Mesenchymal stem cell (in vitro differentiated cells and primary cell): ENCODE results near the gene TSPAN4.

Experiments used
- DNase-seq: peaks from one replicate; pipeline ENCODE4 v3.0.0-alpha.2; 2013
- H2AFZ ChIP-seq: one replicate; pipeline ENCODE4 v1.6.1; 2013; ENCODE audit warnings: low read depth, mild to moderate bottlenecking, control low read depth, inconsistent platforms, low read length, moderate library complexity
- H2AK5ac ChIP-seq: 2 replicates; pipeline ENCODE4 v1.6.1; 2013; ENCODE audit warnings: low read length, moderate library complexity, mild to moderate bottlenecking, inconsistent platforms; ENCODE audit not compliant: severe bottlenecking
- H2BK120ac ChIP-seq: one replicate; pipeline ENCODE4 v1.6.1; 2013; ENCODE audit warnings: low read depth, mild to moderate bottlenecking, inconsistent platforms, low read length, moderate library complexity
- H2BK12ac ChIP-seq, 2 experiments: one replicate each; pipeline ENCODE4 v1.6.1; 2013; ENCODE audit warnings: inconsistent platforms in 2 of 2, low read length in 2 of 2, mild to moderate bottlenecking in 2 of 2, moderate library complexity in 2 of 2, control low read depth in 1 of 2
- H2BK15ac ChIP-seq: one replicate; pipeline ENCODE4 v1.6.1; 2013; ENCODE audit warnings: mild to moderate bottlenecking, low read depth, inconsistent platforms; ENCODE audit not compliant: poor library complexity, severe bottlenecking
- H2BK5ac ChIP-seq: 2 replicates; pipeline ENCODE4 v1.6.1; 2013; ENCODE audit warnings: low read depth, mild to moderate bottlenecking, low read length, control low read depth, inconsistent platforms; ENCODE audit not compliant: poor library complexity, severe bottlenecking
- H3K14ac ChIP-seq, 2 experiments: one replicate each; pipeline ENCODE4 v1.6.1; 2013; ENCODE audit warnings: inconsistent platforms in 2 of 2, low read length in 2 of 2, control low read depth in 1 of 2, mild to moderate bottlenecking in 1 of 2, moderate library complexity in 1 of 2
- H3K18ac ChIP-seq, 2 experiments: one replicate each; pipeline ENCODE4 v1.6.1; 2013; ENCODE audit warnings: inconsistent platforms in 2 of 2, low read length in 2 of 2, control low read depth in 1 of 2, low read depth in 1 of 2, mild to moderate bottlenecking in 1 of 2
- H3K23ac ChIP-seq, 2 experiments: one replicate each; pipeline ENCODE4 v1.6.1; 2013; ENCODE audit warnings: inconsistent platforms in 2 of 2, low read length in 2 of 2, mild to moderate bottlenecking in 2 of 2, moderate library complexity in 2 of 2, control low read depth in 1 of 2
- H3K27ac ChIP-seq: 2 replicates; pipeline ENCODE4 v1.5.1; 2013; ENCODE audit warnings: mild to moderate bottlenecking, moderate library complexity, low read length, control low read depth, inconsistent platforms; ENCODE audit not compliant: poor library complexity, severe bottlenecking
- H3K27me3 ChIP-seq, 2 experiments: 2 replicates each; pipeline versions ENCODE4 v1.6.1 to v1.7.0; 2013; ENCODE audit warnings: low read length in 2 of 2, mild to moderate bottlenecking in 2 of 2, moderate library complexity in 2 of 2, control low read depth in 1 of 2, inconsistent platforms in 1 of 2; ENCODE audit not compliant: control insufficient read depth in 1 of 2, insufficient read depth in 1 of 2
- H3K36me3 ChIP-seq, 2 experiments: 2 replicates each; pipeline versions ENCODE4 v1.6.1 to v1.7.0; 2013; ENCODE audit warnings: low read length in 2 of 2, control low read depth in 1 of 2, inconsistent platforms in 1 of 2, low read depth in 1 of 2, mild to moderate bottlenecking in 1 of 2; ENCODE audit not compliant: insufficient read depth in 2 of 2, control insufficient read depth in 1 of 2
- H3K4ac ChIP-seq, 2 experiments: one replicate each; pipeline ENCODE4 v1.6.1; 2013; ENCODE audit warnings: inconsistent platforms in 2 of 2, low read length in 2 of 2, mild to moderate bottlenecking in 2 of 2, moderate library complexity in 2 of 2, control low read depth in 1 of 2, low read depth in 1 of 2
- H3K4me1 ChIP-seq: 2 replicates; pipeline ENCODE4 v1.6.1; 2013; ENCODE audit warnings: low read depth, low read length, control low read depth; ENCODE audit not compliant: control insufficient read depth, insufficient read depth
- H3K4me2 ChIP-seq: 2 replicates; pipeline ENCODE4 v1.6.1; 2013; ENCODE audit warnings: low read length, mild to moderate bottlenecking, inconsistent platforms; ENCODE audit not compliant: poor library complexity, severe bottlenecking
- H3K4me3 ChIP-seq, 2 experiments: 2 replicates each; pipeline versions ENCODE4 v1.5.1 to v1.7.0; 2013; ENCODE audit warnings: low read length in 2 of 2, mild to moderate bottlenecking in 2 of 2, control low read depth in 1 of 2, low read depth in 1 of 2; ENCODE audit not compliant: insufficient read depth in 1 of 2
- H3K79me1 ChIP-seq: replicated peaks from 2 replicates; pipeline ENCODE4 v1.6.1; 2013; ENCODE audit warnings: mild to moderate bottlenecking, control low read depth, low read length, inconsistent platforms; ENCODE audit not compliant: poor library complexity, severe bottlenecking
- H3K9ac ChIP-seq: 2 replicates; pipeline ENCODE4 v1.7.0; 2013; ENCODE audit warnings: mild to moderate bottlenecking, low read length, moderate library complexity
- H3K9me3 ChIP-seq: 2 replicates; pipeline ENCODE4 v1.7.0; 2013; ENCODE audit warnings: mild to moderate bottlenecking, low read length; ENCODE audit not compliant: control insufficient read depth
- H4K8ac ChIP-seq: one replicate; pipeline ENCODE4 v1.6.1; 2013; ENCODE audit warnings: inconsistent platforms, mild to moderate bottlenecking, low read length, moderate library complexity
- H4K91ac ChIP-seq: one replicate; pipeline ENCODE4 v1.6.1; 2013; ENCODE audit warnings: mild to moderate bottlenecking, low read length, inconsistent platforms
- WGBS: methylation state at CpG from one replicate; pipeline ENCODE4 v1.1.7; 2013; ENCODE audit warnings: mixed read lengths; 5-methylcytosine and 5-hydroxymethylcytosine counted together

The TSPAN4 gene

DNA sequence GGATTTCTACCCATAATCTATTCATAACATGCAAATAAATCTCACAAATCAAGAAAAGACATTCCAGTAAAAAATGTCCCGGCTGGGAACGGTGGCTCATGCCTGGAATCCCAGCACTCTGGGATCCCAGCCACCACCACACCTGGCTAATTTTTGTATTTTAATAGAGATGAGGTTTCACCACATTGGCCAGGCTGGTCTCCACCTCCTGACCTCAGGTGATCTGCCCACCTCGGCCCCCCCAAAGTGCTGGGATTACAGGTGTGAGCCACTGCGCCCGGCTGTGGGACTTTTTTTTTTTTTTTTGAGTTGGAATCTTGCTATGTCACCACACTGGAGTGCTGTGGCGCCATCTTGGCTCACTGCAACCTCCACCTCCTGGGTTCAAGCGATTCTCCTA is 63.3 kb downstream of the TSPAN4 start:
- Histone ChIP-seq H3K9me3 (no peaks in the 10 kb centered on the region), H3K4me3 (no peak overlapping the region), H4K8ac (no peak overlapping the region), H2AK5ac (no peak overlapping the region), H3K9ac (no peak overlapping the region), H2BK12ac (no peak overlapping the region), H3K4me2 (no peak overlapping the region), H3K4me1 (peaks cover 18% of the 10 kb centered on the region), H2BK5ac (no peak overlapping the region), H3K27me3 (no peaks in the 10 kb centered on the region), H2BK120ac (no peak overlapping the region), H3K36me3 (peaks cover 34 to 64% of the 10 kb centered on the region in 2 experiments), H2BK15ac (no peak overlapping the region), H4K91ac (no peak overlapping the region), H3K4ac (no peak overlapping the region), H3K27ac (no peak overlapping the region), H3K14ac (no peak overlapping the region), H2AFZ (no peak overlapping the region), H3K79me1 (peaks cover 51% of the 10 kb centered on the region), H3K23ac (no peak overlapping the region), H3K18ac (no peak overlapping the region)
- DNase-seq: no peak
- WGBS: 95% methylated on average over 7 of the region's 7 CpGs

DNA sequence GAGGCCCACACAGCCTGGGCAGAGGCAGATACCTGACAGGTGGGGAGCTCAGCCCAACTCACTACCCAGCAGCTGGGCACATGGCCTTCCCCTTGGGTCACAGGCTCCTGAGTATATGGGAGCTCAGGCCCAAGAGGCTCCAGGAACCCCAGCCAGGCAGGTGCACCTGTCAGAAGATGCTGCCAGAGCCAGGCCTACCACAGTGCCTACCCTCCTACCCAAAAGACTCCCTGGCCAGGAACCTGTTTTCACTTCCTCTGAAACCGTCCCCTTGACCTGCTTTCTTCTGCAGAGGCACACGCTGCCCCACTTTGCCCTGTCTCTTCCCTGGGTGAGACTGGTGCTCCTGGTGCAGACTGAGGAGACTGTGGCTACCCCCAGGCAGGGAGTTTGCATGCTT is 65.0 kb downstream of the TSPAN4 start:
- Histone ChIP-seq H3K27me3 (no peaks in the 10 kb centered on the region), H3K4me1 (peaks cover 25% of the 10 kb centered on the region), H2BK12ac (no peak overlapping the region), H3K18ac (no peak overlapping the region), H4K8ac (no peak overlapping the region), H3K9ac (no peak overlapping the region), H2AFZ (no peak overlapping the region), H3K23ac (no peak overlapping the region), H4K91ac (no peak overlapping the region), H2BK15ac (no peak overlapping the region), H2BK5ac (no peak overlapping the region), H3K4me3 (no peak overlapping the region), H3K79me1 (peaks cover 47% of the 10 kb centered on the region), H3K36me3 (peaks cover 17 to 46% of the 10 kb centered on the region in 2 experiments), H3K9me3 (no peaks in the 10 kb centered on the region), H2AK5ac (no peak overlapping the region), H2BK120ac (no peak overlapping the region), H3K14ac (no peak overlapping the region), H3K4me2 (no peak overlapping the region), H3K4ac (no peak overlapping the region), H3K27ac (no peak overlapping the region)
- 100% methylated on average over 2 of the region's 2 CpGs for WGBS
- no peak for DNase-seq

GRCh38 chr11:908273-908672 is 65.6 kb downstream of the TSPAN4 start:
- peaks cover 11 to 40% of the 10 kb centered on the region in 2 experiments for H3K36me3 ChIP-seq
- no peak overlapping the region for H2AK5ac ChIP-seq
- no peak overlapping the region for H2AFZ ChIP-seq
- no peak overlapping the region for H3K4me3 ChIP-seq
- no peak overlapping the region for H2BK5ac ChIP-seq
- H3K4ac ChIP-seq: no peak overlapping the region
- no peak for DNase-seq
- H3K79me1 ChIP-seq: peaks cover 47% of the 10 kb centered on the region
- no peak overlapping the region for H3K9ac ChIP-seq
- H3K27me3 ChIP-seq: no peaks in the 10 kb centered on the region
- 94% methylated on average over 4 of the region's 5 CpGs for WGBS
- H2BK12ac ChIP-seq: no peak overlapping the region
- H3K27ac ChIP-seq: no peak overlapping the region
- no peak overlapping the region for H3K14ac ChIP-seq
- no peak overlapping the region for H3K4me2 ChIP-seq
- H3K23ac ChIP-seq: no peak overlapping the region
- no peak overlapping the region for H2BK120ac ChIP-seq
- no peaks in the 10 kb centered on the region for H3K9me3 ChIP-seq
- no peak overlapping the region for H2BK15ac ChIP-seq
- no peak overlapping the region for H3K18ac ChIP-seq
- no peak overlapping the region for H4K91ac ChIP-seq
- no peak overlapping the region for H4K8ac ChIP-seq
- peaks cover 25% of the 10 kb centered on the region for H3K4me1 ChIP-seq

DNA sequence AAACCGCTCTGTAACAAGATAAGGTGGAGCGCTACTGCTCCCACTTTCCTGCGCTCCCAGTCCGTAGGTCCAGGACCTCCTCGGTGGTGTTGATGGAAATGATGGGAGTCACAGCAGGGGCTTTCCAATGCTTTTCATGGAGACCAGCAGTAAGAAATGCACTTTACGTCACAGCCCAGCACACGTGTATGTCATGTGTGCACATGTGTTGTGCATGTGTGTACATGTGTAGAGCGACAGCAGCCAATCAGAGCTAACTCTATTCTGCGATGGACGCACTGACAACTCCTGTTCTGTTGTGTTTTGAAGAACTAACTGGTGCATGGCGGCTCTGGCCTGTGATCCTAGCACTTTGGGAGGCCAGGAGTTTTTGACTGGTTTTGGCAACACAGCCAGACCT is 66.8 kb downstream of the TSPAN4 start:
- Histone ChIP-seq H2AK5ac (no peak overlapping the region), H3K4me2 (no peak overlapping the region), H3K18ac (no peak overlapping the region), H4K8ac (no peak overlapping the region), H3K14ac (no peak overlapping the region), H3K23ac (no peak overlapping the region), H2BK120ac (no peak overlapping the region), H3K4me3 (peak overlapping the region in 1 of 2 experiments; percentile 87), H3K27ac (no peak overlapping the region), H2AFZ (no peak overlapping the region), H3K79me1 (peaks cover 40% of the 10 kb centered on the region), H3K27me3 (no peaks in the 10 kb centered on the region), H3K4me1 (peaks cover 25% of the 10 kb centered on the region), H3K9me3 (no peaks in the 10 kb centered on the region), H3K4ac (peak overlapping the region in 1 of 2 experiments; percentile 7), H2BK5ac (no peak overlapping the region), H4K91ac (no peak overlapping the region), H2BK15ac (no peak overlapping the region), H3K36me3 (peaks cover 3 to 29% of the 10 kb centered on the region in 2 experiments), H2BK12ac (no peak overlapping the region), H3K9ac (peak overlapping the region; percentile 90)
- DNase-seq: no peak
- WGBS: 95% methylated on average over 11 of the region's 11 CpGs
